K562 (cell line): ENCODE data around the gene PNMA8B. TPM values are rescaled to one million over a fixed set of nuclear protein-coding genes. Genes with fewer than 3 reads are reported as not detected.

Experiments used
- ATAC-seq: fragments of 200-7000 bp; cut with Tn5 transposase; 3 replicates; pipeline ENCODE4 v1.9.1; 2020; ENCODE audit warnings: moderate library complexity
- BruUV-seq: library from RNA; stranded (reverse); fragments of 400-500 nt; replicated peaks from 2 replicates; lab custom pipeline; 2021; lab: Mats Ljungman, UMichigan
- CTCF ChIA-PET: fragments of 300-600 bp; formaldehyde crosslinking; extraction: SDS; loops from one replicate; lab custom pipeline; 2021; ENCODE audit warnings: low intra/inter-chr PET ratio; lab: Yijun Ruan, JAX
- POLR2A ChIA-PET: fragments of 300-600, 350-650 bp; sonication (Branson Sonifier 250); formaldehyde crosslinking; extraction: SDS; loops from one replicate; lab custom pipeline; 2021; ENCODE audit warnings: antibody characterized with exemption, inconsistent platforms; lab: Yijun Ruan, JAX
- DNase-seq, 4 experiments: peaks; one replicate each; pipeline versions ENCODE4 v3.0.0 to v3.0.0-alpha.2; 2011 to 2018; ENCODE audit warnings: low spot score in 3 of 4, mixed read lengths in 3 of 4; ENCODE audit errors: extremely low read depth in 1 of 4
- FAIRE-seq: peaks from 2 replicates; lab custom pipeline; 2011; peaks lifted over from hg19 to GRCh38; lab: Jason Lieb, UNC
- H2AFZ ChIP-seq: 2 replicates; pipeline ENCODE4 v1.6.0; 2011; ENCODE audit warnings: low read depth, low read length, control low read depth, inconsistent platforms
- H3K27ac ChIP-seq: fragments of 200-600 bp; 3 replicates; pipeline ENCODE4 v1.8.0; 2011; ENCODE audit warnings: low read depth, mild to moderate bottlenecking, control low read depth, inconsistent platforms, low read length, moderate library complexity, mixed read lengths; ENCODE audit errors: extremely low read depth
- H3K27me3 ChIP-seq, 2 experiments: fragments of 300-600 bp in 1 of 2; 2 replicates in 1 of 2; 3 replicates in 1 of 2; pipeline versions ENCODE4 v1.6.0 to v1.8.0; 2011; ENCODE audit warnings: inconsistent platforms in 2 of 2, low read length in 2 of 2, mild to moderate bottlenecking in 1 of 2, mixed read lengths in 1 of 2, moderate library complexity in 1 of 2; ENCODE audit not compliant: control insufficient read depth in 2 of 2, insufficient read depth in 2 of 2
- H3K36me3 ChIP-seq: fragments of 300-600 bp; 3 replicates; pipeline ENCODE4 v1.8.0; 2011; ENCODE audit warnings: mild to moderate bottlenecking, low read length, inconsistent platforms; ENCODE audit not compliant: control insufficient read depth, insufficient read depth
- H3K4me1 ChIP-seq, 2 experiments: fragments of 200-600 bp in 1 of 2; replicated peaks in 1 of 2; 2 replicates in 1 of 2; 3 replicates in 1 of 2; pipeline versions ENCODE4 v1.5.1 to v1.8.0; 2011; ENCODE audit warnings: inconsistent platforms in 2 of 2, low read length in 2 of 2, mild to moderate bottlenecking in 1 of 2, mixed read lengths in 1 of 2, moderate library complexity in 1 of 2; ENCODE audit not compliant: control insufficient read depth in 2 of 2, insufficient read depth in 2 of 2
- H3K4me2 ChIP-seq: 2 replicates; pipeline ENCODE4 v1.6.1; 2011; ENCODE audit warnings: low read length, control low read depth, inconsistent platforms, mixed read lengths; ENCODE audit not compliant: insufficient read depth
- H3K4me3 ChIP-seq: fragments of 200-600 bp; sonication (generic), shearing (Covaris generic); 2 replicates; pipeline ENCODE4 v1.5.1; 2016; ENCODE audit warnings: control low read depth, inconsistent platforms
- H3K79me2 ChIP-seq: fragments of 200-600 bp; 3 replicates; pipeline ENCODE4 v1.8.0; 2011; ENCODE audit warnings: low read length, inconsistent platforms; ENCODE audit not compliant: control insufficient read depth, insufficient read depth
- H3K9ac ChIP-seq, 2 experiments: 2 replicates each; pipeline versions ENCODE4 v1.6.0 to v1.6.1; 2011; ENCODE audit warnings: low read depth in 2 of 2, low read length in 2 of 2, control low read depth in 1 of 2, inconsistent platforms in 1 of 2, mild to moderate bottlenecking in 1 of 2, mixed read lengths in 1 of 2; ENCODE audit not compliant: insufficient read depth in 1 of 2
- H3K9me1 ChIP-seq: one replicate; pipeline ENCODE4 v1.6.0; 2011; ENCODE audit warnings: inconsistent platforms, mild to moderate bottlenecking, low read length, moderate library complexity; ENCODE audit not compliant: control insufficient read depth, insufficient read depth
- H3K9me3 ChIP-seq: replicated peaks from 2 replicates; pipeline ENCODE4 v1.5.1; 2011; ENCODE audit warnings: low read depth, low read length, inconsistent platforms; ENCODE audit not compliant: control insufficient read depth, insufficient read depth
- H4K20me1 ChIP-seq: replicated peaks from 2 replicates; pipeline ENCODE4 v1.6.1; 2011; ENCODE audit warnings: low read length, inconsistent platforms, mixed read lengths; ENCODE audit not compliant: control insufficient read depth, insufficient read depth
- ATF3 ChIP-seq, 2 experiments: fragments of 450-650 bp in 1 of 2; sonication (generic) in 1 of 2; formaldehyde crosslinking in 1 of 2; IDR thresholded peaks in 1 of 2; conservative IDR thresholded peaks in 1 of 2; 2 replicates each; pipeline versions ENCODE4 v1.6.1 to v1.8.1; 2016 to 2023; ENCODE audit warnings: mild to moderate bottlenecking in 2 of 2, moderate library complexity in 2 of 2, inconsistent platforms in 1 of 2, missing genetic modification reagents in 1 of 2
- EHMT2 ChIP-seq: fragments of 450-650 bp; IDR thresholded peaks from 2 replicates; pipeline ENCODE4 v1.6.1; 2018; ENCODE audit warnings: antibody characterized with exemption
- KAT2B ChIP-seq: IDR thresholded peaks from one replicate; pipeline ENCODE4 v1.6.1; 2012; ENCODE audit warnings: low read depth, mild to moderate bottlenecking, control low read depth, inconsistent platforms, low read length, moderate library complexity
- KDM1A ChIP-seq, 2 experiments: fragments of 450-650 bp; IDR thresholded peaks; 2 replicates each; pipeline ENCODE4 v1.6.1; 2016; ENCODE audit warnings: mild to moderate bottlenecking in 2 of 2
- MAX ChIP-seq: sonication (generic); formaldehyde crosslinking; IDR thresholded peaks from 2 replicates; pipeline ENCODE4 v1.9.0; 2022; ENCODE audit warnings: mild to moderate bottlenecking, missing genetic modification reagents
- NFXL1 ChIP-seq: fragments of 450-650 bp; formaldehyde crosslinking; IDR thresholded peaks from 2 replicates; pipeline ENCODE4 v1.4.0; 2021; ENCODE audit warnings: mild to moderate bottlenecking
- RNF219 ChIP-seq: fragments of 250-450 bp; sonication (Bioruptor Pico); IDR thresholded peaks from 2 replicates; pipeline ENCODE4 v1.5.0; 2022; ENCODE audit warnings: mild to moderate bottlenecking
- STAT6 ChIP-seq: sonication (generic); formaldehyde crosslinking; IDR thresholded peaks from 2 replicates; pipeline ENCODE4 v1.8.1; 2023; ENCODE audit warnings: mild to moderate bottlenecking, missing genetic modification reagents
- ZNF444 ChIP-seq: fragments of 250-450 bp; sonication (Bioruptor Pico); IDR thresholded peaks from 2 replicates; pipeline ENCODE4 v1.4.0; 2020; ENCODE audit warnings: mild to moderate bottlenecking, moderate library complexity
- ZNF449 ChIP-seq: fragments of 250-450 bp; sonication (Bioruptor Pico); IDR thresholded peaks from 2 replicates; pipeline ENCODE4 v1.8.0; 2022; ENCODE audit warnings: moderate library complexity, mild to moderate bottlenecking, inconsistent platforms
- WGBS: fragments of 100-300 bp; shearing (Covaris generic); methylation state at CpG from one replicate; pipeline ENCODE4 v1.1.6; 2016; ENCODE audit warnings: low coverage, mixed read lengths; ENCODE audit not compliant: insufficient coverage; ENCODE audit errors: missing lambda C conversion rate; 5-methylcytosine and 5-hydroxymethylcytosine counted together
- in situ Hi-C: fragments of 300-500 bp; cut with MboI; formaldehyde crosslinking; loops from 4 replicates; pipeline ENCODE4 v1.15.0; 2018; ENCODE audit warnings: inconsistent platforms, mixed read lengths
- intact Hi-C: fragments of 100-400 bp; cut with micrococcal nuclease; formaldehyde crosslinking; loops from 2 replicates; pipeline ENCODE4 v1.14.2; 2022
- polyA plus RNA-seq, 8 experiments: library from polyadenylated mRNA; depleted of rRNA in 4 of 8; stranded (reverse) in 5 of 8; unstranded in 3 of 8; fragments of >200 nt; fragmentation: Nextera tagmentation in 2 of 8; fragmentation: Illumina TruSeq in 1 of 8; extraction: Ambion mirVana in 2 of 8; extraction: Trizol in 1 of 8; gene quantifications; 2 replicates each; pipeline versions ENCODE4 v1.2.1 to v1.2.3, GENCODE V29; 2011 to 2014; ENCODE audit warnings: inconsistent platforms in 1 of 8, missing spikeins in 1 of 8
- total RNA-seq, 7 experiments: library from RNA; depleted of rRNA in 6 of 7; stranded (reverse); fragments of >200 nt in 6 of 7; fragmentation: Illumina TruSeq in 2 of 7; extraction: Trizol in 2 of 7; gene quantifications; 2 replicates each; pipeline versions ENCODE4 v1.2.1 to v1.2.3, GENCODE V29; 2011 to 2021; ENCODE audit warnings: low replicate concordance in 1 of 7

PNMA8B gene
- total and polyA plus RNA-seq, 9 of the 15 experiments (the other 6 are each of a cell fraction or from before 2014, with no cell fraction given), result not detected

GRCh38 chr19:46442808-46443450 is 52.7 kb downstream of the PNMA8B start:
- H4K20me1 ChIP-seq, result no peaks in the 10 kb centered on the region
- H3K27me3 ChIP-seq, result peaks cover 7 to 28% of the 10 kb centered on the region in 2 experiments
- H3K4me3 ChIP-seq, result no peak overlapping the region
- DNase-seq (no peak), FAIRE-seq (peak; percentile 29), ATAC-seq (no peak)
- ChIA-PET POLR2A (no interaction called here), CTCF (interaction anchor here (1.1 kb wide), 1 partner anchor 45 kb away, joined by 5 read pairs; no protein-coding TSS in a partner anchor)
- 26% methylated on average over 8 of the region's 8 CpGs for WGBS
- no peak overlapping the region for H3K9ac ChIP-seq
- no peak overlapping the region for H2AFZ ChIP-seq
- no peak overlapping the region for H3K27ac ChIP-seq
- H3K4me2 ChIP-seq, result no peak overlapping the region
- H3K79me2 ChIP-seq, result no peaks in the 10 kb centered on the region
- no peaks in the 10 kb centered on the region for H3K9me1 ChIP-seq
- intact Hi-C loops, result no loop called here
- no peaks in the 10 kb centered on the region for H3K36me3 ChIP-seq
- in situ Hi-C loops, result no loop called here
- H3K4me1 ChIP-seq, result no peaks in the 10 kb centered on the region
- no peaks in the 10 kb centered on the region for H3K9me3 ChIP-seq
- no TSS peak for BruUV-seq
- TF ChIP-seq MAX (CRISPR knock-in tag) (no peak), ZNF444 (CRISPR knock-in tag) (no peak), KDM1A (IDR thresholded peaks at IDR 0.05) (peak; percentile 39 to 71), ZNF449 (CRISPR knock-in tag) (no peak), NFXL1 (CRISPR knock-in tag) (no peak), STAT6 (no peak), ATF3 (IDR thresholded peaks at IDR 0.05) (peak; percentile 10; the same call in 1 of the 2 replicates), ATF3 (CRISPR knock-in tag; conservative IDR thresholded peaks at IDR 0.05) (no peak), RNF219 (CRISPR knock-in tag) (no peak), EHMT2 (no peak), KAT2B (no peak)
